Loucy (cell line): ENCODE measurements around the gene MCM10.

Experiments used
- CTCF ChIP-seq: fragments of 200-600 bp; sonication (generic); conservative IDR thresholded peaks from 2 replicates; pipeline ENCODE4 v1.5.1; 2014; ENCODE audit warnings: mild to moderate bottlenecking, antibody characterized with exemption, low read length
- EZH2phosphoT487 ChIP-seq: fragments of 200-600 bp; IDR thresholded peaks from 2 replicates; pipeline ENCODE4 v1.6.1; 2018; ENCODE audit warnings: antibody characterized with exemption, mild to moderate bottlenecking, moderate library complexity, borderline replicate concordance

- TF ChIP-seq CTCF = no peak
- TF ChIP-seq EZH2phosphoT487 = no peak
These were observed 78.6 kb downstream of the MCM10 start for GRCh38 chr10:13239923-13240322.
